ENCODE results near the gene PIM2. TPM values are rescaled to one million over a fixed set of nuclear protein-coding genes. Genes with fewer than 3 reads are reported as not detected.
"Not testable (repeated sequence)": the region's sequence is repeated elsewhere in the genome, so short reads cannot be mapped to it uniquely, and the experiment has no call there.

The PIM2 gene
- total RNA-seq, 1 donor from 2014 or later = 1.8 TPM

- no peak for DNase-seq
Measured at GRCh38 chrX:48905090-48905790, 13.6 kb downstream of the PIM2 start.

- DNase-seq = no peak
Measured at GRCh38 chrX:48904626-48905025, 14.2 kb downstream of the PIM2 start.

- no peak for DNase-seq
Measured at GRCh38 chrX:48904180-48904579, 14.6 kb downstream of the PIM2 start.

GRCh38 chrX:48903290-48903689, 15.5 kb downstream of the PIM2 start:
- DNase-seq = no peak

- no peak for DNase-seq
Measured at GRCh38 chrX:48902776-48903175, 16.0 kb downstream of the PIM2 start.

- DNase-seq = no peak
Measured at GRCh38 chrX:48902135-48902534, 16.7 kb downstream of the PIM2 start.

GRCh38 chrX:48901069-48901468, 17.8 kb downstream of the PIM2 start:
- no peak for DNase-seq

GRCh38 chrX:48899078-48899410, 19.8 kb downstream of the PIM2 start:
- no peak for DNase-seq

- peak; percentile 97 for DNase-seq
Measured at GRCh38 chrX:48897625-48898306, 21.1 kb downstream of the PIM2 start, which contains the start of the genes PQBP1 and TIMM17B. Gene PQBP1, plus strand, starts transcription at chrX:48897930. Its CDS starts 580 bp downstream, at chrX:48898510. Gene TIMM17B, minus strand, starts transcription at chrX:48897768. Its CDS starts 19 bp downstream, at chrX:48897749.

- DNase-seq = peak; percentile 85
Measured at GRCh38 chrX:48897157-48897624, 21.6 kb downstream of the PIM2 start.

GRCh38 chrX:48896611-48897011, 22.2 kb downstream of the PIM2 start:
- peak; percentile 26 for DNase-seq

GRCh38 chrX:48894891-48895290, 23.9 kb downstream of the PIM2 start:
- no peak for DNase-seq

- DNase-seq = no peak
Measured at GRCh38 chrX:48893556-48894348, 25.1 kb downstream of the PIM2 start.

GRCh38 chrX:48892896-48893295, 25.9 kb downstream of the PIM2 start:
- DNase-seq = no peak

- peak; percentile 88 for DNase-seq
Measured at GRCh38 chrX:48891402-48892288, 27.2 kb downstream of the PIM2 start.

GRCh38 chrX:48890934-48891401, 27.9 kb downstream of the PIM2 start:
- no peak for DNase-seq

GRCh38 chrX:48890296-48890925, 28.4 kb downstream of the PIM2 start:
- DNase-seq = peak; percentile 17

- DNase-seq = not testable (repeated sequence)
Measured at GRCh38 chrX:48886586-48886985, 32.2 kb downstream of the PIM2 start.

- no peak for DNase-seq
Measured at GRCh38 chrX:48883729-48884128, 35.1 kb downstream of the PIM2 start.

- not testable (repeated sequence) for DNase-seq
Measured at GRCh38 chrX:48876944-48877343, 41.9 kb downstream of the PIM2 start.

- not testable (repeated sequence) for DNase-seq
Measured at GRCh38 chrX:48872017-48872416, 46.8 kb downstream of the PIM2 start.

All from tongue (tissue), 2 donors.